Effector memory CD4-positive, alpha-beta T cell (primary cell): Measurements from ENCODE around the gene ZFPM1.

Experiments
- DNase-seq, 3 donors: peaks; one replicate each; pipeline ENCODE4 v3.0.0-alpha.2; 2020
- H3K27ac ChIP-seq: 2 replicates; pipeline ENCODE4 v1.7.0; 2013; ENCODE audit warnings: mild to moderate bottlenecking, low read length, moderate library complexity; ENCODE audit not compliant: insufficient read depth, poor library complexity, severe bottlenecking
- H3K27me3 ChIP-seq: replicated peaks from 2 replicates; pipeline ENCODE4 v1.7.0; 2013; ENCODE audit warnings: mild to moderate bottlenecking, low read length; ENCODE audit not compliant: insufficient read depth, control insufficient read depth, poor library complexity, severe bottlenecking
- H3K36me3 ChIP-seq: 2 replicates; pipeline ENCODE4 v1.7.0; 2013; ENCODE audit warnings: mild to moderate bottlenecking, low read length, moderate library complexity; ENCODE audit not compliant: control insufficient read depth, insufficient read depth
- H3K4me1 ChIP-seq: 2 replicates; pipeline ENCODE4 v1.7.0; 2013; ENCODE audit warnings: low read length, mild to moderate bottlenecking; ENCODE audit not compliant: control insufficient read depth, insufficient read depth, poor library complexity, severe bottlenecking
- H3K4me3 ChIP-seq: 2 replicates; pipeline ENCODE4 v1.7.0; 2013; ENCODE audit warnings: low read length, low read depth, mild to moderate bottlenecking; ENCODE audit not compliant: insufficient read depth, poor library complexity, severe bottlenecking
- H3K9me3 ChIP-seq: 2 replicates; pipeline ENCODE4 v1.7.0; 2013; ENCODE audit warnings: mild to moderate bottlenecking, low read length, moderate library complexity; ENCODE audit not compliant: control insufficient read depth

ZFPM1 gene

DNA sequence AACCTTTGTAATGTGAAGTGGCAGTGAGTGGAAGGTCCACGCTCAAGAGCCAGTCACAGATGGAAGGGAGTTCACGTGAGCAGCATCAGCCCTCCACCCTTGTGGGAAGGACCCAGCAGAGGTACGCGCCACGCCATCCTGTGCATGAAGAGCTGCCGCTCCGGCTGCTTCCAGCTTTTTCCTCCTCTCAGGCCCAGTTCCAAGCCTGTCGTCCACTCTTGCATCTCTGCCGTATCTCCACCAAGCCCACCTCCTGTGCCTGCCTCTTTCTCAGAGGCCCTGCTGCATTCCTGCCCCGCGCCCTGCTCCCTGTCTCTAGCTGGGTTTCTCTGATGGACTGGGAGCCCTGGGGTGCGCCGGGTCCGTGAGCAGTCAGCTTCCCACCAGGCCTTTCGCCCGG lies 127.3 kb downstream of the ZFPM1 start:
- Histone ChIP-seq H3K27me3 (no peaks in the 10 kb centered on the region), H3K4me1 (no peaks in the 10 kb centered on the region), H3K9me3 (no peaks in the 10 kb centered on the region), H3K4me3 (no peak overlapping the region), H3K36me3 (peaks cover 58% of the 10 kb centered on the region), H3K27ac (no peak overlapping the region)
- DNase-seq: no peak

DNA sequence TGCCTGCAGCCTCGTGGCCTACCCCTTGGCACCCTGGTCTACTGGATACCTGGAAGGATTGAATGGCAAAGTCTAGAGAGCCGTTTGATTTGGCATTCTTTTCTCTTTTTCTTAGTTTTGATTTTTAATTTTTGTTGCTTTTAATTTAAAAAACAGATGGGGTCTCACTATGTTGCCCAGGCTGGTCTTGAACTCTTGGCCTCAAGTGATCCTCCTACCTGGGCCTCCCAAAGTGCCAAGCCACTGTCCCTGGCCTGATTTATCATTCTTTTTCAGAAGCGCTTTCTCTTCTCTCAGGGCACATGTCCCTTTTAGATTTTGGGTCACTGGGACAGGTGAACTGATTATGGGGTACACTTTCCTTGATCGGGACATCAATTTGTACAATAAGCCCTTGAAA lies 128.0 kb downstream of the ZFPM1 start:
- Histone ChIP-seq H3K4me3 (no peak overlapping the region), H3K27ac (no peak overlapping the region), H3K4me1 (no peaks in the 10 kb centered on the region), H3K9me3 (no peaks in the 10 kb centered on the region), H3K36me3 (peaks cover 54% of the 10 kb centered on the region), H3K27me3 (no peaks in the 10 kb centered on the region)
- no peak for DNase-seq

DNA sequence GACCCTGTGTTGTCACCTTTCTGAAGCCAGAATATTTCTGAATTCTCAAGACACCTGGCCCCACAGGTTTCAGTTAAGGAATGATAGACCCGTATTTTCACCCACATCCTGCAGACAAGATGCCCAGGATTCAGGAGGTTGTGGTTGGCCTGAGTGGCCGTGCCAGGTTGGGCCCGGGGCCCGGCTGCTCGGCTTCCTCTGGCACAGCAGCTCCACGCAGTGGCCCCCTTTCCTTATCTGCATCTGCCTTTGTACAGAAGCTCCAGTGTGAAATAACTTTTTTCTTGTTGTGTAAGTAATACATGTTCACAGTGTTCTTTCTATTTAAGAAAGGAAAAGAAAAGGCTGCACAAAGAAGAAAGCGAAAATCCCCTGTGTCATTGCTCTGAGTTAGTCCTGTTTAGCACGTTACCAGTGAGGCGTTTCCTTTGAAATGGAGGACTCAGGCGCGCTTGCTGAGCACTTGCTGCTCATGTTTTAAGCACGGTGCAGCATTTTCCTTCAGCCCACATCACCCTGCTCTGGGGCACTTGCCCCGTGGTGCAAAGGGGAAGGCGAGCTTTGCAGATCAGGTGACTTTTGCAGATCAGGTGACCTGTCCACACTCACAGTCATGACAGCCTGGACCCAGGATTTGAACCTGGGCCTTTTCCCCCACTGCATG lies 130.0 kb downstream of the ZFPM1 start:
- Histone ChIP-seq H3K36me3 (peaks cover 52% of the 10 kb centered on the region), H3K4me3 (no peak overlapping the region), H3K4me1 (no peaks in the 10 kb centered on the region), H3K9me3 (no peaks in the 10 kb centered on the region), H3K27ac (no peak overlapping the region), H3K27me3 (no peaks in the 10 kb centered on the region)
- DNase-seq: no peak

DNA sequence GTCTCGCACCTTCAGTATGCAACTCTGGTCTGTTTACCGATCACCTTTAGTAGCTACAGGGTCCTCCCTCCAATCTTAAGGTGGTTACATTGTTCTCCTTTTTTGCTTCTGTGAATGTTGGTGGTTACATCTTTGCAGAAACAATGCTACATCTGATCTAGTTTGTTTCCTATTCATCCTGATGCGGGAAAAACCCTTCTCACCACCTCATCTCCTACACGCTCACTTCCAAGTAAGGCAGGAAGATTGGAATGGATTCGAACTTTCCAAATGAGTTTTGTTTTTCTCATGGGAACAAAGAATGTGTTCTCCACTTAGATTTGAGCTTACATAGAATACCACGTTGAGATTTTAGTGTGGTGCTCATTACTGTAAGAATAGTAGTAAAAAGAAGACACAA lies 131.6 kb downstream of the ZFPM1 start:
- DNase-seq: no peak
- H3K9me3 ChIP-seq: no peaks in the 10 kb centered on the region
- H3K4me3 ChIP-seq: no peak overlapping the region
- H3K27me3 ChIP-seq: no peaks in the 10 kb centered on the region
- no peaks in the 10 kb centered on the region for H3K4me1 ChIP-seq
- H3K27ac ChIP-seq: no peak overlapping the region
- peaks cover 48% of the 10 kb centered on the region for H3K36me3 ChIP-seq

DNA sequence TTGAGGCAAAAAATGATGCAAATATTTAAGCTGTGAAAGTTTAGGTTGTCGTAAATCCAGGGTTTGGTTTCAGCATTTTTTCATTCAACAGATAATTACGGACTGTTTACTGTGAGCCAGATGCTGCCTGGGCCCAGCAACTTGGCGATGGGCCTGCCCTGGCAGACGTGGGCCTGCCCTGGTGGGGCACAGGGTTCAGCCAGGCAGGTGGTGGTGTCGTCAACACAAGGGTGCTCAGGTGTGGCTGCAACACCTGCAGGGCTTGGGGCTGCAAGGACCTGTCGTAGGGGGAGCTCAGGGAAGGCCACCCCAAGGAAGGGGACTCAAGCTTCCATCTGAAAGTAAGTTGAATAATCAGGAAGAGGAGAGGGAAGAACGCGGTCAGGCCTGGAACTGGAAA lies 132.2 kb downstream of the ZFPM1 start:
- DNase-seq: no peak
- no peak overlapping the region for H3K27ac ChIP-seq
- peaks cover 47% of the 10 kb centered on the region for H3K36me3 ChIP-seq

GRCh38 chr16:88585927-88586581 lies 133.0 kb downstream of the ZFPM1 start:
- Histone ChIP-seq H3K27ac (no peak overlapping the region), H3K27me3 (no peaks in the 10 kb centered on the region), H3K4me3 (no peak overlapping the region), H3K4me1 (no peaks in the 10 kb centered on the region), H3K9me3 (no peaks in the 10 kb centered on the region), H3K36me3 (peaks cover 44% of the 10 kb centered on the region)
- DNase-seq: no peak

More for the DNA sequence above, 132.2 kb downstream of the ZFPM1 start:
- H3K27me3 ChIP-seq: no peaks in the 10 kb centered on the region
- no peaks in the 10 kb centered on the region for H3K9me3 ChIP-seq
- H3K4me3 ChIP-seq: no peak overlapping the region
- H3K4me1 ChIP-seq: no peaks in the 10 kb centered on the region
